GM13976 (cell line): ENCODE data around the gene FAM236D.
"Not testable (repeated sequence)": the region's sequence is repeated elsewhere in the genome, so short reads cannot be mapped to it uniquely, and the experiment has no call there.

ENCODE experiments used
- DNase-seq: peaks from one replicate; pipeline ENCODE4 v3.0.0; 2012; ENCODE audit warnings: low spot score
- in situ Hi-C: fragments of 300-500 bp; cut with MboI; formaldehyde crosslinking; loops from one replicate; pipeline ENCODE4 v1.12.0; 2022; ENCODE audit warnings: low sequenced_read_pairs, mixed read lengths, inconsistent platforms; ENCODE audit not compliant: unreplicated experiment

Gene FAM236D

DNA sequence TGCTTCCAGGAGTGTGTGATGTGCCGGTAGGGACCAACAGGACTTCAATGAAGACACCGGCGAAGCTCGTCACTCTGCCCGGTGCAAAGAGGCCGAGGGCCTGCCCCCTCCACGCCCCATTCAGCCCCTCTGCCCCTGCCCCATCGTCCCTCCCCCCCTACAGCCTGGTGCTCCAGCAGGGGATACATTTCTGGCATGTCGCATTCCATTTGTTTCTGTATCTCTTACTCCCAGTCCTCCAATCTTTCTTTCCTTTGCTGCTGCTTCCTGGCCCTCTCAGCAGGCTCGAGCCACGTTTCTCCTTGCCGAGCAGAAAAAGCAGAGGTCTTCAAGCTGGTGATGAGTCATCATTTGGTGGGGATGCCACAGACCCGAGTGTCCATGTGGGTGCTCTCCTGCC is at the start of gene FAM236D:
Gene FAM236D (minus strand): TSS at position 101 of the 400 bp plus-strand sequence. CDS start 100 bp downstream, at position 1.
- DNase-seq, in situ Hi-C loops: not testable (repeated sequence)

GRCh38 chrX:72837532-72837931 is 29.5 kb upstream of the FAM236D start:
- DNase-seq, in situ Hi-C loops: not testable (repeated sequence)

DNA sequence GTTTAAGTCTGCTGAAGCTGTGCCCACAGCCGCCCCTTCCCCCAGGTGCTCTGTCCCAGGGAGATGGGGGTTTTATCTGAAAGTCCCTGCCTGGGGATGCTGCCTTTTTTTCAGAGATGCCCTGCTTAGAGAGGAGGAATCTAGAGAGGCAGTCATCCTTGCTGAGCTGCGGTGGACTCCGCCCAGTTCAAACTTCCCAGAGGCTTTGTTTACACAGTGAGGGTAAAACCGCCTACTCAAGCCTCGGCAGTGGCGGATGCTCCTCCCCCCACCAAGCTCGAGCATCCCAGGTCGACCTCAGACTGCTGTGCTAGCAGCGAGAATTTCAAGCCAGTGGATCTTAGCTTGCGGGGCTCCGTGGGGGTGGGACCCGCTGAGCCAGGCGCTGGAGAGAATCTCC is 22.7 kb upstream of the FAM236D start:
- in situ Hi-C loops, DNase-seq: not testable (repeated sequence)

DNA sequence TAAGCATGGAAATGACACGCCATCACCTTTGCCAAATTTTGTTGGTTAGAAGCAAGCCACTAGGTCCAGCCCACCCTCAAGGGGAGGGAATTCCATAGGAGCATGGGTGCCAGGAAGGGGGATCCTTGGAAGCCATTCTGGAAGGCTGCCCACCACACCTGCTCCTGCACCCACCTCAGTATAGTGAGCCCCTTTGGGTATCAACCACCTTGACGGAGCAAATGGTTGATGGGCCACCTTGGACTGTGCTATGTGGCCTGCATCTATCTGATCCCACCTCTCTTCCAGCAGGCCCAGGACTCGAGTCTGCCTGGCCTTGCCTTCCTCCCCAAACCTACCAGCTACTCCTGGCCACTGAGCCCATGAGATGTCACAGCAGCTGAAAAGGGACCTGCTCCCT is 17.6 kb downstream of the FAM236D start:
- in situ Hi-C loops = not testable (repeated sequence)

GRCh38 chrX:72788142-72788541 is 19.9 kb downstream of the FAM236D start:
- DNase-seq, in situ Hi-C loops: not testable (repeated sequence)

More for the DNA sequence above, 17.6 kb downstream of the FAM236D start:
- DNase-seq = not testable (repeated sequence)

- in situ Hi-C loops, DNase-seq: not testable (repeated sequence)
Observed at GRCh38 chrX:72783964-72784363, 24.0 kb downstream of the FAM236D start.

GRCh38 chrX:72783365-72783936 is 24.6 kb downstream of the FAM236D start:
- in situ Hi-C loops, DNase-seq: not testable (repeated sequence)

DNA sequence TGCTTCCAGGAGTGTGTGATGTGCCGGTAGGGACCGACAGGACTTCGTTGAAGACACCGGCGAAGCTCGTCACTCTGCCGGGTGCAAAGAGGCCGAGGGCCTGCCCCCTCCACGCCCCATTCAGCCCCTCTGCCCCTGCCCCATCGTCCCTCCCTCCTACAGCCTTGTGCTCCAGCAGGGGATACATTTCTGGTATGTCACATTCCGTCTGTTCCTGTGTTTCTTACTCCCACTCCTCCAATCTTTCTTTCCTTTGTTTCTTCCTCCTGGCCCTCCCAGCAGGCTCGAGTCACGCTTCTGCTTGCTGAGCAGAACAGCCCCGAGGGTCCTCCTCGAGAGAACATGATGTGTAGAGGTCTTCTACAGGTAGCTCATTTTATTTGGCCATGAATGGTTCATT is 25.4 kb downstream of the FAM236D start, which contains the start of gene FAM236B:
Gene FAM236B (minus strand): TSS at position 101 of the 400 bp plus-strand sequence. CDS start 100 bp downstream, at position 1.
- not testable (repeated sequence) for DNase-seq

GRCh38 chrX:72778146-72778545 is 29.9 kb downstream of the FAM236D start:
- in situ Hi-C loops, DNase-seq: not testable (repeated sequence)

More for the DNA sequence above, 25.4 kb downstream of the FAM236D start, which contains the start of gene FAM236B:
- in situ Hi-C loops = not testable (repeated sequence)

- in situ Hi-C loops, DNase-seq: not testable (repeated sequence)
Observed at GRCh38 chrX:72777467-72777790, 30.6 kb downstream of the FAM236D start.

- in situ Hi-C loops, DNase-seq: not testable (repeated sequence)
Observed at GRCh38 chrX:72776653-72777466, 31.1 kb downstream of the FAM236D start, which contains the start of gene DMRTC1B. Gene DMRTC1B, plus strand, starts transcription at chrX:72776890. Its CDS starts 68,246 bp downstream, at chrX:72845136.

DNA sequence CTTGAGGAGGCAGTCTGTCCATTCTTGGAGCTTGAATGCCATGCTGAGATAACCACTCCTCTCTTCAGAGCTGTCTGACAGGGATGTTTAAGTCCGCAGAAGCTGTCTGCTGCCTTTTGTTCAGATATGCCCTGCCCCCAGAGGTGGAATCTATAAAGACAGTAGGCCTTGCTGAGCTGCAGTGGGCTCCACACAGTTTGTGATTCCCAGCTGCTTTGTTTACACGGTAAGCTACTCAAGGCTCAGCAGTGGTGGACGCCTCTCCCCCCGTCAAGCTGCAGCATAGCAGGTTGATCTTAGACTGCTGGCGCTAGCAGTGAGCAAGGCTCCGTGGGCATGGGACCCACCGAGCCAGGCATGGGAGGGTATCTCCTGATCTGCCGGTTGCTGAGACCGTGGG is 47.6 kb downstream of the FAM236D start:
- in situ Hi-C loops, DNase-seq: not testable (repeated sequence)
